Fibroblast of lung (primary cell): Measurements from ENCODE around the gene PNPLA7. TPM values are rescaled to one million over a fixed set of nuclear protein-coding genes. Genes with fewer than 3 reads are reported as not detected.

ENCODE experiments used
- DNase-seq, 2 donors: peaks; one replicate each; pipeline versions ENCODE4 v3.0.0 to v3.0.0-alpha.2; 2010; ENCODE audit warnings: low read depth in 2 of 2
- H2AFZ ChIP-seq: 2 replicates; pipeline ENCODE4 v1.5.1; 2012; ENCODE audit warnings: low read length, control low read depth, inconsistent platforms
- H3K27ac ChIP-seq: 2 replicates; pipeline ENCODE4 v1.5.1; 2011; ENCODE audit warnings: low read length, control low read depth; ENCODE audit not compliant: insufficient read depth
- H3K27me3 ChIP-seq: 2 replicates; pipeline ENCODE4 v1.5.1; 2011; ENCODE audit warnings: mild to moderate bottlenecking, low read length; ENCODE audit not compliant: control insufficient read depth, insufficient read depth
- H3K36me3 ChIP-seq: 2 replicates; pipeline ENCODE4 v1.5.1; 2011; ENCODE audit warnings: low read length; ENCODE audit not compliant: control insufficient read depth, insufficient read depth
- H3K4me1 ChIP-seq: 2 replicates; pipeline ENCODE4 v1.5.1; 2011; ENCODE audit warnings: low read length; ENCODE audit not compliant: control insufficient read depth, insufficient read depth; ENCODE audit errors: extremely low read depth
- H3K4me2 ChIP-seq: 2 replicates; pipeline ENCODE4 v1.5.1; 2011; ENCODE audit warnings: low read length, control low read depth; ENCODE audit not compliant: insufficient read depth; ENCODE audit errors: extremely low read depth
- H3K4me3 ChIP-seq, 4 experiments: fragments of 200-600 bp in 1 of 4; sonication (generic) in 1 of 4; replicated peaks in 1 of 4; 2 replicates each; pipeline ENCODE4 v1.5.1; 2011 to 2016; ENCODE audit warnings: low read length in 4 of 4, low read depth in 3 of 4, mild to moderate bottlenecking in 3 of 4, control low read depth in 2 of 4, inconsistent platforms in 1 of 4, mixed read lengths in 1 of 4; ENCODE audit not compliant: insufficient read depth in 1 of 4; ENCODE audit errors: control extremely low read depth in 1 of 4
- H3K79me2 ChIP-seq: 2 replicates; pipeline ENCODE4 v1.5.1; 2012; ENCODE audit warnings: mild to moderate bottlenecking, low read length, inconsistent platforms; ENCODE audit not compliant: control insufficient read depth, insufficient read depth
- H3K9ac ChIP-seq: 2 replicates; pipeline ENCODE4 v1.5.1; 2011; ENCODE audit warnings: mild to moderate bottlenecking, low read length, control low read depth; ENCODE audit not compliant: insufficient read depth
- H3K9me3 ChIP-seq: 2 replicates; pipeline ENCODE4 v1.5.1; 2012; ENCODE audit warnings: low read depth, low read length; ENCODE audit not compliant: control insufficient read depth, insufficient read depth
- H4K20me1 ChIP-seq: 2 replicates; pipeline ENCODE4 v1.5.1; 2011; ENCODE audit warnings: low read length; ENCODE audit not compliant: control insufficient read depth, insufficient read depth; ENCODE audit errors: extremely low read depth
- EZH2 ChIP-seq: IDR thresholded peaks from 2 replicates; pipeline ENCODE4 v1.5.1; 2012; ENCODE audit warnings: low read length, control low read depth, mild to moderate bottlenecking; ENCODE audit errors: missing control alignments
- polyA plus RNA-seq, 2 donors: library from polyadenylated mRNA; depleted of rRNA in 1 of 2; stranded (reverse) in 1 of 2; unstranded in 1 of 2; fragments of >200 nt; gene quantifications; 2 replicates each; pipeline ENCODE4 v1.2.1, GENCODE V29; 2011 to 2012; ENCODE audit warnings: missing spikeins in 1 of 2
- total RNA-seq: library from RNA; depleted of rRNA; stranded (reverse); fragments of >200 nt; gene quantifications from 2 replicates; pipeline ENCODE4 v1.2.1, GENCODE V29; 2014
- TF ChIP-seq, protein P1 (sequence below), 2 donors: IDR thresholded peaks in 1 of 2; conservative IDR thresholded peaks in 1 of 2; 1 replicate in 1 of 2; 2 replicates in 1 of 2; pipeline ENCODE4 v1.5.1; 2011 to 2012; ENCODE audit warnings: low read length in 2 of 2, control low read depth in 1 of 2, inconsistent platforms in 1 of 2, low read depth in 1 of 2, mild to moderate bottlenecking in 1 of 2

Gene PNPLA7
- total and polyA plus RNA-seq, 2 donors (not counting 1 experiment from before 2014, with no cell fraction given), result 0.23 to 3.0 TPM

DNA sequence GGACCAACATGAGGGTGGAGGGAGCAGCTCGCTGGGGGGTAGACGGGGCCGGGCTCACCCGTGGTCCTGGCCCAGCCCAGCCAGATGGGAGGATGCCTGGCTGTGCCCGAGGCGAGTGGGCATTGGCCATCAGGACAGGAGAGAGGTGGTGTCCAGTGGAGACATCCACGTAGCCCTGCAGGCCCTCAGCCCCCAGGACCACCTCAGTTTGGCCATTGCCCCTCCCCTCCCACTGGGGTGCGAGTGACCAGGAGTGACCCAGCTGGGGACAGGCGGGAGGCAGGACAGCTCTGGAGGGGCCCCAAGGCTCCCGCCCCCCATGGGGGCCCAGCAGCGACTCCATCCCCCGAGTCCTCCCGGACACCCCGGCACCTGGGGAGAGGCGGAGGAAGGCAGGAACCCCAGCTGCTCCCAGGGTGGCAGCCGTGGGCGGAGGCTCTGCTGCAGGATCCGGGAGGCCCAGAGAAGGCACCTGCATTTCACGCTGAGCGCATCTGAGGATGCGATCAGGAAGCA is 118.7 kb downstream of the PNPLA7 start:
- Histone ChIP-seq H2AFZ (no peak overlapping the region), H3K27ac (no peak overlapping the region), H3K4me2 (no peak overlapping the region), H3K79me2 (no peaks in the 10 kb centered on the region), H4K20me1 (no peaks in the 10 kb centered on the region), H3K36me3 (no peaks in the 10 kb centered on the region), H3K27me3 (no peaks in the 10 kb centered on the region), H3K4me3 (no peak overlapping the region), H3K9ac (no peak overlapping the region), H3K4me1 (no peaks in the 10 kb centered on the region), H3K9me3 (no peaks in the 10 kb centered on the region)
- DNase-seq, result no peak
- TF ChIP-seq, protein P1, sequence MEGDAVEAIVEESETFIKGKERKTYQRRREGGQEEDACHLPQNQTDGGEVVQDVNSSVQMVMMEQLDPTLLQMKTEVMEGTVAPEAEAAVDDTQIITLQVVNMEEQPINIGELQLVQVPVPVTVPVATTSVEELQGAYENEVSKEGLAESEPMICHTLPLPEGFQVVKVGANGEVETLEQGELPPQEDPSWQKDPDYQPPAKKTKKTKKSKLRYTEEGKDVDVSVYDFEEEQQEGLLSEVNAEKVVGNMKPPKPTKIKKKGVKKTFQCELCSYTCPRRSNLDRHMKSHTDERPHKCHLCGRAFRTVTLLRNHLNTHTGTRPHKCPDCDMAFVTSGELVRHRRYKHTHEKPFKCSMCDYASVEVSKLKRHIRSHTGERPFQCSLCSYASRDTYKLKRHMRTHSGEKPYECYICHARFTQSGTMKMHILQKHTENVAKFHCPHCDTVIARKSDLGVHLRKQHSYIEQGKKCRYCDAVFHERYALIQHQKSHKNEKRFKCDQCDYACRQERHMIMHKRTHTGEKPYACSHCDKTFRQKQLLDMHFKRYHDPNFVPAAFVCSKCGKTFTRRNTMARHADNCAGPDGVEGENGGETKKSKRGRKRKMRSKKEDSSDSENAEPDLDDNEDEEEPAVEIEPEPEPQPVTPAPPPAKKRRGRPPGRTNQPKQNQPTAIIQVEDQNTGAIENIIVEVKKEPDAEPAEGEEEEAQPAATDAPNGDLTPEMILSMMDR (conservative IDR thresholded peaks at IDR 0.05 in 1 of 2, IDR thresholded peaks at IDR 0.05 in 1 of 2; ENCODE audit: low read depth in 1 of 2, low read length in 2 of 2), result no peak
- no peak for TF ChIP-seq EZH2

GRCh38 chr9:137430723-137431415 is 119.3 kb downstream of the PNPLA7 start:
- no peaks in the 10 kb centered on the region for H4K20me1 ChIP-seq
- no peak overlapping the region for H3K4me3 ChIP-seq
- no peaks in the 10 kb centered on the region for H3K79me2 ChIP-seq
- no peak for TF ChIP-seq EZH2
- TF ChIP-seq, protein P1 (conservative IDR thresholded peaks at IDR 0.05 in 1 of 2, IDR thresholded peaks at IDR 0.05 in 1 of 2; ENCODE audit: low read depth in 1 of 2, low read length in 2 of 2), result no peak
- no peaks in the 10 kb centered on the region for H3K9me3 ChIP-seq
- H3K27ac ChIP-seq, result no peak overlapping the region
- no peak overlapping the region for H3K4me2 ChIP-seq
- no peak for DNase-seq
- no peak overlapping the region for H2AFZ ChIP-seq
- H3K27me3 ChIP-seq, result no peaks in the 10 kb centered on the region
- no peaks in the 10 kb centered on the region for H3K4me1 ChIP-seq
- no peaks in the 10 kb centered on the region for H3K36me3 ChIP-seq
- no peak overlapping the region for H3K9ac ChIP-seq

GRCh38 chr9:137429974-137430722 is 120.1 kb downstream of the PNPLA7 start:
- TF ChIP-seq, protein P1 (conservative IDR thresholded peaks at IDR 0.05 in 1 of 2, IDR thresholded peaks at IDR 0.05 in 1 of 2; ENCODE audit: low read depth in 1 of 2, low read length in 2 of 2), result no peak
- TF ChIP-seq EZH2, result no peak
- H3K9me3 ChIP-seq, result no peaks in the 10 kb centered on the region
- no peak overlapping the region for H3K4me3 ChIP-seq
- no peak overlapping the region for H2AFZ ChIP-seq
- H3K79me2 ChIP-seq, result no peaks in the 10 kb centered on the region
- no peaks in the 10 kb centered on the region for H4K20me1 ChIP-seq
- no peak overlapping the region for H3K27ac ChIP-seq
- no peaks in the 10 kb centered on the region for H3K27me3 ChIP-seq
- H3K36me3 ChIP-seq, result no peaks in the 10 kb centered on the region
- no peaks in the 10 kb centered on the region for H3K4me1 ChIP-seq
- no peak overlapping the region for H3K4me2 ChIP-seq
- H3K9ac ChIP-seq, result no peak overlapping the region
- DNase-seq, result no peak
